Thyroid gland (tissue), 4 donors: ENCODE measurements around the gene PSENEN. TPM values are rescaled to one million over a fixed set of nuclear protein-coding genes. Genes with fewer than 3 reads are reported as not detected.

ENCODE experiments used
- DNase-seq, 2 donors: peaks; one replicate each; pipeline ENCODE4 v3.0.0-alpha.2; 2019
- H3K27ac ChIP-seq, 3 donors: fragments of 200-600 bp; sonication (generic); 1 replicate in 2 of 3; 2 replicates in 1 of 3; pipeline ENCODE4 v1.5.1; 2016 to 2019; ENCODE audit warnings: mild to moderate bottlenecking in 1 of 3, moderate library complexity in 1 of 3
- H3K27me3 ChIP-seq: fragments of 200-600 bp; sonication (generic); one replicate; pipeline ENCODE4 v1.5.1; 2019
- H3K36me3 ChIP-seq, 2 donors: fragments of 200-600 bp; sonication (generic); one replicate each; pipeline ENCODE4 v1.5.1; 2016 to 2019
- H3K4me1 ChIP-seq, 2 donors: fragments of 200-600 bp; sonication (generic); one replicate each; pipeline ENCODE4 v1.5.1; 2017 to 2019
- H3K4me3 ChIP-seq, 3 donors: fragments of 200-600 bp; sonication (generic); replicated peaks in 1 of 3; 1 replicate in 2 of 3; 2 replicates in 1 of 3; pipeline ENCODE4 v1.5.1; 2016; ENCODE audit warnings: mild to moderate bottlenecking in 1 of 3
- H3K9me3 ChIP-seq: fragments of 200-600 bp; sonication (generic); one replicate; pipeline ENCODE4 v1.5.1; 2017
- POLR2A ChIP-seq, 2 donors: fragments of 450-650 bp; IDR thresholded peaks; one replicate each; pipeline ENCODE4 v1.6.1; 2017; ENCODE audit warnings: antibody characterized with exemption in 2 of 2, mild to moderate bottlenecking in 2 of 2, moderate library complexity in 1 of 2
- WGBS, 2 donors: methylation state at CpG; one replicate each; pipeline ENCODE4 v1.1.5; 2017; 5-methylcytosine and 5-hydroxymethylcytosine counted together
- intact Hi-C: fragments of 100-400 bp; cut with DNase I; formaldehyde crosslinking; loops from one replicate; pipeline ENCODE4 v1.15.1; 2023
- total RNA-seq, 4 donors: library from RNA; depleted of rRNA; stranded (reverse); fragments of >200 nt; gene quantifications; one replicate each; pipeline ENCODE4 v1.2.3, GENCODE V29; 2016
- TF ChIP-seq, protein P1 (sequence below), 6 experiments: fragments of 200-600 bp in 3 of 6; fragments of 450-650 bp in 3 of 6; sonication (generic) in 3 of 6; IDR thresholded peaks; one replicate each; pipeline ENCODE4 v1.5.1; 2016 to 2019; ENCODE audit warnings: antibody characterized with exemption in 6 of 6, mild to moderate bottlenecking in 2 of 6, inconsistent platforms in 1 of 6, moderate library complexity in 1 of 6

PSENEN gene
- 10 to 100 TPM; 34.0 to 73.8 (median 40.5) TPM for total RNA-seq

DNA sequence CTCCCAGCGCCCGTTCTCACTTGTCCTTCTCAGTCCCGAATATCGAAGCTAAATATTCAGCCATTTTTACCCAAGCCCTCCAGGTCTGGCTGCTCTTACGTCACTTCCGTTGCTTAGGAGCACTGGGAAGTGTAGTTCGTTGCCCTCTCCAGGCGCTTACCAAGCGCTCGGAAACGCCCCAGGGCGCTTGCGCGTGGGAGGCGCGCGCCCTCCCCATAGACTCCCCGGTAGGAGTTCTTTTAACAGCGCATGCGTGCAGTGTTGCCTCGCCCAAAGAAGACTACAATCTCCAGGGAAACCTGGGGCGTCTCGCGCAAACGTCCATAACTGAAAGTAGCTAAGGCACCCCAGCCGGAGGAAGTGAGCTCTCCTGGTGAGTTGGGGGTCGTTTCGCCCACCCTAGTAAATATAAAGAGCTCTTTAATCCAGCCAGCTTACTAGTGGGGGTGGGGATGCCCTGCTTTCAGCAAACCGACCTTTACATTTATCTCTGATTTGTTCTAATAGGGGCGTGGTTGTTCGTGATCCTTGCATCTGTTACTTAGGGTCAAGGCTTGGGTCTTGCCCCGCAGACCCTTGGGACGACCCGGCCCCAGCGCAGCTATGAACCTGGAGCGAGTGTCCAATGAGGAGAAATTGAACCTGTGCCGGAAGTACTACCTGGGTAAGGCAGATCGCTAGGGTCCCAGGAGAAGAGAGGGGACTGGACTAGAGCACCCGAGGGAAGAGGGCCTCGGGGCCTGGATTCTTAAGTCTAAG, at the start of gene PSENEN, which contains the start of gene U2AF1L4:
Gene PSENEN, plus strand, starts transcription at position 324 of the 759 bp plus-strand sequence. Its CDS starts 280 bp downstream, at position 604.
Gene U2AF1L4, minus strand, starts transcription at position 91 of the 759 bp plus-strand sequence. Its CDS starts 27 bp downstream, at position 64.
- H3K4me3 ChIP-seq, result peak within 1 kb of the TSS; percentile 76 to 92 (median 78)
- intact Hi-C loops, result no loop called here
- peaks cover 28 to 42% of the 10 kb centered on the region in 2 donors for H3K4me1 ChIP-seq
- WGBS, 2 donors, result 0 to 1% methylated on average over 27 to 33 of the region's 40 CpGs
- no peaks in the 10 kb centered on the region for H3K9me3 ChIP-seq
- peak in 1 of 2 donors; percentile 49 for TF ChIP-seq POLR2A (IDR thresholded peaks at IDR 0.05)
- TF ChIP-seq, protein P1, sequence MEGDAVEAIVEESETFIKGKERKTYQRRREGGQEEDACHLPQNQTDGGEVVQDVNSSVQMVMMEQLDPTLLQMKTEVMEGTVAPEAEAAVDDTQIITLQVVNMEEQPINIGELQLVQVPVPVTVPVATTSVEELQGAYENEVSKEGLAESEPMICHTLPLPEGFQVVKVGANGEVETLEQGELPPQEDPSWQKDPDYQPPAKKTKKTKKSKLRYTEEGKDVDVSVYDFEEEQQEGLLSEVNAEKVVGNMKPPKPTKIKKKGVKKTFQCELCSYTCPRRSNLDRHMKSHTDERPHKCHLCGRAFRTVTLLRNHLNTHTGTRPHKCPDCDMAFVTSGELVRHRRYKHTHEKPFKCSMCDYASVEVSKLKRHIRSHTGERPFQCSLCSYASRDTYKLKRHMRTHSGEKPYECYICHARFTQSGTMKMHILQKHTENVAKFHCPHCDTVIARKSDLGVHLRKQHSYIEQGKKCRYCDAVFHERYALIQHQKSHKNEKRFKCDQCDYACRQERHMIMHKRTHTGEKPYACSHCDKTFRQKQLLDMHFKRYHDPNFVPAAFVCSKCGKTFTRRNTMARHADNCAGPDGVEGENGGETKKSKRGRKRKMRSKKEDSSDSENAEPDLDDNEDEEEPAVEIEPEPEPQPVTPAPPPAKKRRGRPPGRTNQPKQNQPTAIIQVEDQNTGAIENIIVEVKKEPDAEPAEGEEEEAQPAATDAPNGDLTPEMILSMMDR (IDR thresholded peaks at IDR 0.05), result peak in 1 of 6 experiments; percentile 14
- peak; percentile 98 for DNase-seq
- peaks cover 0 to 5% of the 10 kb centered on the region in 2 donors for H3K36me3 ChIP-seq
- peak within 1 kb of the TSS; percentile 100 for H3K27ac ChIP-seq
- H3K27me3 ChIP-seq, result no peaks in the 10 kb centered on the region

- no peak for TF ChIP-seq POLR2A (IDR thresholded peaks at IDR 0.05)
- TF ChIP-seq, protein P1 (IDR thresholded peaks at IDR 0.05), result no peak
- WGBS, 2 donors, result 81 to 87% methylated on average over 2 of the region's 2 CpGs
- Histone ChIP-seq H3K27me3 (no peaks in the 10 kb centered on the region), H3K27ac (no peak overlapping the region), H3K4me3 (no peak overlapping the region), H3K4me1 (no peaks in the 10 kb centered on the region), H3K36me3 (no peaks in the 10 kb centered on the region), H3K9me3 (no peaks in the 10 kb centered on the region)
- intact Hi-C loops, result loop anchor here (2.0 kb wide), 1 partner anchor 21 kb away; no protein-coding TSS in a partner anchor
- DNase-seq, result no peak
These were observed 49.5 kb upstream of the PSENEN start for GRCh38 chr19:35695895-35696422.

DNA sequence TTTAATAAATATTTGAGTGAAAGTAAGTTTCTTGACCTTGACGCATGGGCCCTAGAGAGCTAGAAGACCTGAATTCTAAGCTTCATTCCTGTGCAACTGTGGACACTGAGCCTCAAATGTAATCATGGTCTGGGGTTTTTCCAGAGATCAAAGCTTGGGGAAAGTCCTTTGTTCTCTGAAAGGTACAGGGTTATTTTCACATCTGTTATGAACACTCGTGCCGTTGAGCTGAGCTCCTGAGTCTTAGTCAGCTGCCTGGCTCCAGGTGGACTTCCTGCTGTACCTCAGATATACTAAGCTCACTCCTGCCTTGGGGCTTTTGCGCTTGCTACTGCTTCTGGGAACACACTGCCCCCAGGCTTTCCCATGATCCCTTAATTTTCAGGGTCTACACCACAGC, 48.6 kb upstream of the PSENEN start:
- DNase-seq, result no peak
- no peaks in the 10 kb centered on the region for H3K9me3 ChIP-seq
- no peak overlapping the region for H3K4me3 ChIP-seq
- intact Hi-C loops, result no loop called here
- WGBS, 2 donors, result 73 to 83% methylated on average over 4 of the region's 4 CpGs
- no peak overlapping the region for H3K27ac ChIP-seq
- no peaks in the 10 kb centered on the region for H3K4me1 ChIP-seq
- no peak for TF ChIP-seq POLR2A (IDR thresholded peaks at IDR 0.05)
- TF ChIP-seq, protein P1 (IDR thresholded peaks at IDR 0.05), result no peak
- no peaks in the 10 kb centered on the region for H3K36me3 ChIP-seq
- no peaks in the 10 kb centered on the region for H3K27me3 ChIP-seq

GRCh38 chr19:35702223-35703012, 43.0 kb upstream of the PSENEN start:
- peak; percentile 98 for DNase-seq
- peak overlapping the region; percentile 73 to 82 (median 78) for H3K27ac ChIP-seq
- peak overlapping the region; percentile 15 to 45 (median 35) for H3K4me3 ChIP-seq
- no peaks in the 10 kb centered on the region for H3K27me3 ChIP-seq
- TF ChIP-seq POLR2A (IDR thresholded peaks at IDR 0.05), result peak in 1 of 2 donors; percentile 45
- TF ChIP-seq, protein P1 (IDR thresholded peaks at IDR 0.05), result peak in 1 of 6 experiments; percentile 20
- WGBS, 2 donors, result 1 to 2% methylated on average over 45 to 47 of the region's 50 CpGs
- H3K9me3 ChIP-seq, result no peaks in the 10 kb centered on the region
- no peaks in the 10 kb centered on the region for H3K36me3 ChIP-seq
- H3K4me1 ChIP-seq, result peaks cover 0 to 7% of the 10 kb centered on the region in 2 donors
- intact Hi-C loops, result no loop called here
